Measurements from ENCODE around the gene TRIM41.

TRIM41 gene

DNA sequence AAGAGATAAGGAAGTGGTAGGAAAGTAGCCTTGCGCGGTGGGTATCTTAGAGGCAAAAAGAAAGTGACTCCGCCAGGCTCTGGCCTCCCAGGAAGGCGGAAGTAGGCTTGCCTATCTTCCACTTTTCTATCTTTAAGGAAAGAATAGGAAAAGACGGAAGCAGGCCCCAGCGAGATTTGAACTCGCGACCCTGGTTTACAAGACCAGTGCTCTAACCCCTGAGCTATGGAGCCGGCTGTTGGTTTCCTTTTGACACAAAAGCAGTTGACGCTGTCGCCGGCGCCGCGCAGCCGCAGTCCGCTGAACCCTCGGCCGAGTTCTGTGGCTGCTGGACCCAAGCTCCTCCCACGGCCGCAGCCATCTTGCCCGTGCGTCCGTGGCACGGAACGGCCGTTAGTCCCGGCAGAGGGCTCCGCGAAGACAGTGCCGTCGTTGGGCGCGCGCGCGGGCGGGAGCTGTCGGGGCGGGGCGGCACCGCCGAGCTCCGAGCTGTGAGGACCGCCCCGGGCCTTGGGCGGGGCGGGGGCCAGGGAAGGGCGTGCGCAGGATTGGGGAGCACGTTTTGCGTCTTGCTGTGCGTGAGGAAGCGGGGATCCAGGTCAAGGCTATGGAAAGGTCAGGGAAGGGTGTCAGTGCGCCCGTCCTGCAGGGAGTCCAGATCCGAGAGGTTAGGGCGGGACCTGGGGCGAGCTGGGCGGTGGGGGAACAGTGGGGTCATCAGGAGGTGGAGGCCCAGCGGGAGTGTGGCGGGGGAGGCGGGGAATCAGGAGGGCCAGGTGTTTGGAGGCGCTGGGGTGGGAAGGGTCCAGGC lies 31.4 kb upstream of the TRIM41 start (continued):
- TF ChIP-seq ZNF561 (tag by site-specific recombination; IDR thresholded peaks at IDR 0.05; ENCODE audit: borderline replicate concordance) (peak; percentile 75), SETDB1 (IDR thresholded peaks at IDR 0.05; ENCODE audit: insufficient read length, low read length) (no peak), ZBTB7A (tag by site-specific recombination; IDR thresholded peaks at IDR 0.05; ENCODE audit: low read depth) (no peak)

- Histone ChIP-seq H3K36me3 (ENCODE audit: control insufficient read depth in 2 of 2, insufficient read depth in 1 of 2, low read length in 2 of 2) (no peaks in the 10 kb centered on the region), H3K27ac (ENCODE audit: extremely low read depth, low read depth, low read length) (peak overlapping the region; percentile 59; the same call in 1 of the 2 replicates), H3K4me3 (ENCODE audit: low read depth, low read length) (peak overlapping the region; percentile 75), H3K9me3 (ENCODE audit: control insufficient read depth, insufficient read depth, low read depth, low read length) (no peaks in the 10 kb centered on the region), H3K4me1 (ENCODE audit: control insufficient read depth, insufficient read depth, low read length) (no peaks in the 10 kb centered on the region)
- ChIA-PET POLR2A (interaction anchor here (0.5 to 6.8 kb wide), 14 partner anchors 9 to 72 kb away, joined by 3 to 86 read pairs (median 6); partner anchors contain the start of genes RACK1, TRIM41, TRIM52 and TRIM7), CTCF (interaction anchor here (0.5 to 4.1 kb wide), 6 partner anchors 8 to 24 kb away, joined by 3 to 27 read pairs (median 8); partner anchors contain the start of gene TRIM7)
- TF ChIP-seq PRDM1 (tag by site-specific recombination; IDR thresholded peaks at IDR 0.05) (no peak), ZNF473 (tag by site-specific recombination; IDR thresholded peaks at IDR 0.05) (no peak), EGR2 (tag by site-specific recombination; IDR thresholded peaks at IDR 0.05; ENCODE audit: low read depth) (0 out of 2 replicates have a peak, but pooled peaks have one; percentile 3), KLF10 (tag by site-specific recombination; IDR thresholded peaks at IDR 0.05) (no peak), WT1 (tag by site-specific recombination; IDR thresholded peaks at IDR 0.05) (no peak), ZNF146 (tag by site-specific recombination; IDR thresholded peaks at IDR 0.05) (no peak), ZFP3 (tag by site-specific recombination; IDR thresholded peaks at IDR 0.05; ENCODE audit: low read depth) (no peak), PRDM2 (tag by site-specific recombination; IDR thresholded peaks at IDR 0.05; ENCODE audit: borderline replicate concordance) (no peak), ZNF311 (tag by site-specific recombination; IDR thresholded peaks at IDR 0.05; ENCODE audit: borderline replicate concordance) (no peak), ZNF157 (tag by site-specific recombination; IDR thresholded peaks at IDR 0.05) (no peak), SETDB1 (IDR thresholded peaks at IDR 0.05; ENCODE audit: insufficient read length, low read length) (no peak), ZNF132 (tag by site-specific recombination; IDR thresholded peaks at IDR 0.05; ENCODE audit: borderline replicate concordance) (no peak), ZBTB48 (tag by site-specific recombination; IDR thresholded peaks at IDR 0.05) (0 out of 2 replicates have a peak, but pooled peaks have one; percentile 2)
- TF ChIP-seq, protein P1, sequence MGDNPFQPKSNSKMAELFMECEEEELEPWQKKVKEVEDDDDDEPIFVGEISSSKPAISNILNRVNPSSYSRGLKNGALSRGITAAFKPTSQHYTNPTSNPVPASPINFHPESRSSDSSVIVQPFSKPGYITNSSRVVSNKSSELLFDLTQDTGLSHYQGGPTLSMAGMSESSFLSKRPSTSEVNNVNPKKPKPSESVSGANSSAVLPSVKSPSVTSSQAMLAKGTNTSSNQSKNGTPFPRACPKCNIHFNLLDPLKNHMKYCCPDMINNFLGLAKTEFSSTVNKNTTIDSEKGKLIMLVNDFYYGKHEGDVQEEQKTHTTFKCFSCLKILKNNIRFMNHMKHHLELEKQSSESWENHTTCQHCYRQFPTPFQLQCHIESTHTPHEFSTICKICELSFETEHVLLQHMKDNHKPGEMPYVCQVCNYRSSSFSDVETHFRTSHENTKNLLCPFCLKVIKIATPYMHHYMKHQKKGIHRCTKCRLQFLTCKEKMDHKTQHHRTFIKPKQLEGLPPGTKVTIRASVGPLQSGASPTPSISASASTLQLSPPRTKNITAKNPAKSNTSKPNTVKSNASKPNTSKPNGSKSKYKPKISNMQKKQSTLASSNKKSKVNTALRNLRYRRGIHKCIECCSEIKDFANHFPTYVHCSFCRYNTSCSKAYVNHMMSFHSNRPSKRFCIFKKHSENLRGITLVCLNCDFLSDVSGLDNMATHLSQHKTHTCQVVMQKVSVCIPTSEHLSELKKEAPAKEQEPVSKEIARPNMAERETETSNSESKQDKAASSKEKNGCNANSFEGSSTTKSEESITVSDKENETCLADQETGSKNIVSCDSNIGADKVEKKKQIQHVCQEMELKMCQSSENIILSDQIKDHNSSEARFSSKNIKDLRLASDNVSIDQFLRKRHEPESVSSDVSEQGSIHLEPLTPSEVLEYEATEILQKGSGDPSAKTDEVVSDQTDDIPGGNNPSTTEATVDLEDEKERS (tag by site-specific recombination; IDR thresholded peaks at IDR 0.05), result no peak
Observed at GRCh38 chr5:181192337-181193046, 30.6 kb upstream of the TRIM41 start.
